Lung (tissue), 12 donors: ENCODE results near the gene WNT10A. TPM values are rescaled to one million over a fixed set of nuclear protein-coding genes. Genes with fewer than 3 reads are reported as not detected.

Experiments used
- ATAC-seq: fragments of 200-7000 bp; cut with Tn5 transposase; one replicate; pipeline ENCODE4 v1.9.1; 2020; ENCODE audit warnings: moderate number of reproducible peaks; ENCODE audit not compliant: insufficient read depth, low FRiP score
- DNase-seq, 3 donors: peaks; one replicate each; pipeline ENCODE4 v3.0.0-alpha.2; 2013 to 2017
- H3K27ac ChIP-seq, 2 donors: one replicate each; pipeline ENCODE4 v1.5.1; 2013; ENCODE audit warnings: mild to moderate bottlenecking in 2 of 2, moderate library complexity in 2 of 2, control low read depth in 1 of 2, inconsistent platforms in 1 of 2, low read depth in 1 of 2, low read length in 1 of 2
- H3K27me3 ChIP-seq, 3 donors: one replicate each; pipeline ENCODE4 v1.5.1; 2013; ENCODE audit warnings: low read length in 2 of 3; ENCODE audit not compliant: control insufficient read depth in 3 of 3, insufficient read depth in 3 of 3
- H3K36me3 ChIP-seq, 4 donors: one replicate each; pipeline ENCODE4 v1.5.1; 2013; ENCODE audit warnings: low read length in 4 of 4, mild to moderate bottlenecking in 1 of 4, moderate library complexity in 1 of 4; ENCODE audit not compliant: control insufficient read depth in 4 of 4, insufficient read depth in 4 of 4
- H3K4me1 ChIP-seq, 5 donors: one replicate each; pipeline ENCODE4 v1.5.1; 2013; ENCODE audit warnings: low read length in 5 of 5, mild to moderate bottlenecking in 2 of 5, moderate library complexity in 1 of 5; ENCODE audit not compliant: control insufficient read depth in 5 of 5, insufficient read depth in 5 of 5
- H3K4me3 ChIP-seq: one replicate; pipeline ENCODE4 v1.5.1; 2013; ENCODE audit warnings: mild to moderate bottlenecking, control low read depth, moderate library complexity
- H3K9ac ChIP-seq, 2 donors: one replicate each; pipeline ENCODE4 v1.5.1; 2013; ENCODE audit warnings: low read length in 2 of 2, control low read depth in 1 of 2; ENCODE audit not compliant: insufficient read depth in 1 of 2
- H3K9me3 ChIP-seq, 4 donors: one replicate each; pipeline ENCODE4 v1.5.1; 2013; ENCODE audit warnings: low read length in 3 of 4, mild to moderate bottlenecking in 1 of 4, moderate library complexity in 1 of 4; ENCODE audit not compliant: control insufficient read depth in 4 of 4, insufficient read depth in 3 of 4
- WGBS, 2 donors: extraction: QIAGEN DNeasy Blood & Tissue Kit; methylation state at CpG; one replicate each; pipeline ENCODE4 v1.1.7; 2013; 5-methylcytosine and 5-hydroxymethylcytosine counted together
- polyA plus RNA-seq, 2 donors: library from polyadenylated mRNA; stranded (reverse); fragments of 200-250 nt; gene quantifications; one replicate each; pipeline ENCODE4 v1.2.1, GENCODE V29; 2013
- total RNA-seq, 2 donors: library from RNA; depleted of rRNA in 1 of 2; stranded (reverse); fragments of >200 nt in 1 of 2; gene quantifications; one replicate each; pipeline ENCODE4 v1.2.1, GENCODE V29; 2014 to 2021
- TF ChIP-seq, protein P1 (sequence below): IDR thresholded peaks from 2 replicates; pipeline ENCODE4 v1.5.1; 2012; ENCODE audit warnings: mild to moderate bottlenecking; ENCODE audit errors: control extremely low read depth, extremely low read depth
- donor health status: control.
- donor health status: control.
- donor health status: Bipolar disorder and iron deficiency.
- donor health status: healthy.
- donor health status: DM: yes; HTN: yes; CAD: no.

The WNT10A gene
- total and polyA plus RNA-seq, 4 donors: 0.17 to 0.77 (median 0.54) TPM

DNA sequence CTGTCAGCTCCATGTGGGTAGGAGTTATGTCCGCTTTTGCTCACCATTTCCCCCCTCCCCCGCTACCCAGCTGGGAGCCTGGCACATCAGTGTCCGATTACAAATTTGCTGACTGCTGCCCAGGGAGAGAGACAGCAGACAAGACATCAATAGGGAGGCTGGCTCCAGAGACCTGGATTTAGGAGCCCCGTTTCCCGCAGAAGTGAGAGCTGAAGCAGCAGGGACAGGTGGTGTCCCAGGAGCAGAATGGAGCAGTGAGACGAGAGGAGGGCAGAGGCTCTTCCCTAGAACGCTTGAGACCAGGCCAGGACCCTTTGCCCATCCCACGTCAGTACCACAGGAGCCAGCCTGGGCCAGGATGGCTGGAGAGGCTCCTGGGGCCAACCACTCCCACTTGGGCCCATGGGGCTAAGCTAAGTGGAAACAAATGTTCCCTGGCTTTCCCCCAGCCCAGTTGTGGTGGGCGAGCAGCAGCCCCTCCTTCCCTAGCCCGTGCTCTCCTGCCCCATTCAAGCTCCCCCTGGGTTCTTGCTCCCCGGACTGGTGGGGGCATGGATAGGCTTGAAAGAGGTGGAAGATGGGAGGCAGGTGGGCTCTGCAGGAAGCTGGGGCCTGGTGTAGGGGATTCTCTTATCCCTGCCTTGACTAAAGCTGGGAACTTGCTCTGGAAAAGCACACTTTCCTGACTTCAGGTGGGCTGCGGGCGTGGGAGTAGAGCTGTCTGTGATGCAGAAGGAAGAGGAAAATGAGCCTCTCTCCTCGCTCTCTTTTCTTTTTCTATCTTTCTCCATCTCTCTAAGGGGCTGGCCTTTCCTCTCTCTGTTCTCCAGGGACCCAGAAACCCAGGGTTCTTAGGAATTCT is 25.1 kb upstream of the WNT10A start:
- 36 to 49% methylated on average over 14 of the region's 14 CpGs for WGBS, 2 donors
- Histone ChIP-seq H3K4me1 (peaks cover 0 to 7% (median 3%) of the 10 kb centered on the region in 5 donors), H3K4me3 (no peak overlapping the region), H3K9me3 (peaks cover 0 to 2% (median 0%) of the 10 kb centered on the region in 4 donors), H3K27ac (no peak overlapping the region), H3K9ac (no peak overlapping the region), H3K36me3 (no peaks in the 10 kb centered on the region), H3K27me3 (peaks cover 4 to 69% (median 66%) of the 10 kb centered on the region in 3 donors)
- DNase-seq (no peak), ATAC-seq (no peak)
- TF ChIP-seq, protein P1, sequence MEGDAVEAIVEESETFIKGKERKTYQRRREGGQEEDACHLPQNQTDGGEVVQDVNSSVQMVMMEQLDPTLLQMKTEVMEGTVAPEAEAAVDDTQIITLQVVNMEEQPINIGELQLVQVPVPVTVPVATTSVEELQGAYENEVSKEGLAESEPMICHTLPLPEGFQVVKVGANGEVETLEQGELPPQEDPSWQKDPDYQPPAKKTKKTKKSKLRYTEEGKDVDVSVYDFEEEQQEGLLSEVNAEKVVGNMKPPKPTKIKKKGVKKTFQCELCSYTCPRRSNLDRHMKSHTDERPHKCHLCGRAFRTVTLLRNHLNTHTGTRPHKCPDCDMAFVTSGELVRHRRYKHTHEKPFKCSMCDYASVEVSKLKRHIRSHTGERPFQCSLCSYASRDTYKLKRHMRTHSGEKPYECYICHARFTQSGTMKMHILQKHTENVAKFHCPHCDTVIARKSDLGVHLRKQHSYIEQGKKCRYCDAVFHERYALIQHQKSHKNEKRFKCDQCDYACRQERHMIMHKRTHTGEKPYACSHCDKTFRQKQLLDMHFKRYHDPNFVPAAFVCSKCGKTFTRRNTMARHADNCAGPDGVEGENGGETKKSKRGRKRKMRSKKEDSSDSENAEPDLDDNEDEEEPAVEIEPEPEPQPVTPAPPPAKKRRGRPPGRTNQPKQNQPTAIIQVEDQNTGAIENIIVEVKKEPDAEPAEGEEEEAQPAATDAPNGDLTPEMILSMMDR: no peak

DNA sequence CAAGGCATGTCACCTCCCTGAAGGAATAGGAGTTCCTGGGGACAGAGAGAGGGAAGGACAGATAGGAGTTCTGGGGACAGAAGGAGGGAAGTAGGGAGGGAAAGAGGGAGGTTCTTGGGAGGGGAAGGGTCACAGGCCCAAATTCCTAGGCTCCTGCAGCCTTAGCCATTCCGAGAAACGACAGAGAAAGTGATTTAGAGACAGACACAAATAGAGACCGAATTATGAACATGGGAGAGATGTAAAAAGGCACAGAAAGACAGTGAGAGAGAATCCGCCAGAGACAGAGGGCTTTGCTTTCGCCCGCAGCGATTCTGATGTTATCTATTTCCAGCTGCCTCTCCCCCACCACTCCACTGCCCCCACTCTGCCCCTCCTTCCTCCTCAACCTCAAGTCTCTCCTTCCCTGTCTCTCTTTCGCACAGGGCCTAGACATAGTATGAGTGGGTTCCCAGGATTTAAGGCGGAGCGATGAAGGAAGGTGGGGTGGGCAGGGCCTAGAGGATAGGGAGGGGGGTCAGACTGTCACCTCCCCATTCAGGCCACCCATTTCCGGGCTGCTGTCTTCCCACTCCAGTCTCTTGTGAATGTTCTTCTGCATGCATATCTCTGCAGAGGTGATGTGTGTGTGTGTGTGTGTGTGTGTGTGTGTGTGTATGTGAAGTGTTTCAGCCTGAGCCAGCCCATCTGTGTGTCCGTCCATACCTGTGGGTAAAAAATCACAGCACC is 24.3 kb upstream of the WNT10A start:
- Histone ChIP-seq H3K4me3 (no peak overlapping the region), H3K4me1 (peaks cover 0 to 9% (median 5%) of the 10 kb centered on the region in 5 donors), H3K36me3 (no peaks in the 10 kb centered on the region), H3K9me3 (peaks cover 0 to 2% (median 0%) of the 10 kb centered on the region in 4 donors), H3K9ac (no peak overlapping the region), H3K27me3 (peaks cover 0 to 74% (median 71%) of the 10 kb centered on the region in 3 donors), H3K27ac (no peak overlapping the region)
- WGBS, 2 donors: 22 to 31% methylated on average over 12 of the region's 12 CpGs
- TF ChIP-seq, protein P1: no peak
- ATAC-seq: no peak
- no peak for DNase-seq

DNA sequence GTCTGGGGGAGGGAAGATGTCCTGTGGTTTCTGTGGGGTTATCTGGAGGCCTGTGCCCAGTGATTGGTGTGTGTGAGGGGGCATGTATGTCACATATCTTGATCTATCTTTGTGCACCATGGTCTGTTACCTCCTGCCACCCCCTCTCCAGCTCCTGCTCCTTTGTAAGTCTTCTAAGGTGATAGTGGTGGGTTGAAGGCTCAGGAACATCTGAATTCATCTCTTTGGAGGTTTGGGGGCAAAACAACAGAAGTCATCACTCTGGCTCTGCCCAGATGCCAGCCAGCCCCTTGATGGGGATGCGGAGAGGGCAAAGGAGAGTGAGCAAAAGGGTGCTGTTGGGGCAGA is 23.8 kb upstream of the WNT10A start:
- TF ChIP-seq, protein P1: no peak
- no peaks in the 10 kb centered on the region for H3K36me3 ChIP-seq
- H3K4me3 ChIP-seq: no peak overlapping the region
- peaks cover 0 to 9% (median 5%) of the 10 kb centered on the region in 5 donors for H3K4me1 ChIP-seq
- no peak overlapping the region for H3K9ac ChIP-seq
- peaks cover 0 to 2% (median 0%) of the 10 kb centered on the region in 4 donors for H3K9me3 ChIP-seq
- DNase-seq: no peak
- H3K27ac ChIP-seq: no peak overlapping the region
- H3K27me3 ChIP-seq: peaks cover 0 to 79% (median 77%) of the 10 kb centered on the region in 3 donors
- ATAC-seq: no peak
- 67 to 71% methylated on average over 1 of the region's 1 CpG for WGBS, 2 donors
